NCI-H2107 (cell line): ENCODE data around the gene U2AF2.

ENCODE experiments used
- DNase-seq: peaks from one replicate; lab custom pipeline; 2025; lab: John Stamatoyannopoulos, UW

Gene U2AF2

DNA sequence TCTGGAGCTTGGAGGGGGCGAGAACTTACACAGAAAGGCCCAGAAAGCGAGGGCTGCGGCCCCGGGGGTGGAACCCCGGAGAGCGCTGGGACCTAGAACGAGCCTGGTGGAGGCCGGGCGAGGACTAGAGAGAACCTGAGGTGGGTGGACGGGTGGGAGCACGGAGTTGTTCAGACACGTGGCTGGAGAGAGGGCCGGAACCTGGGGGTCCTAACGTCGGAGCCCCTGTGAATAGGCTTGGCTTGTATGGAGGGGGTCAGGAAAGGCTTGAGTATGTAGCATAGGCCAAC is 11.0 kb upstream of the U2AF2 start:
- no peak for DNase-seq

DNA sequence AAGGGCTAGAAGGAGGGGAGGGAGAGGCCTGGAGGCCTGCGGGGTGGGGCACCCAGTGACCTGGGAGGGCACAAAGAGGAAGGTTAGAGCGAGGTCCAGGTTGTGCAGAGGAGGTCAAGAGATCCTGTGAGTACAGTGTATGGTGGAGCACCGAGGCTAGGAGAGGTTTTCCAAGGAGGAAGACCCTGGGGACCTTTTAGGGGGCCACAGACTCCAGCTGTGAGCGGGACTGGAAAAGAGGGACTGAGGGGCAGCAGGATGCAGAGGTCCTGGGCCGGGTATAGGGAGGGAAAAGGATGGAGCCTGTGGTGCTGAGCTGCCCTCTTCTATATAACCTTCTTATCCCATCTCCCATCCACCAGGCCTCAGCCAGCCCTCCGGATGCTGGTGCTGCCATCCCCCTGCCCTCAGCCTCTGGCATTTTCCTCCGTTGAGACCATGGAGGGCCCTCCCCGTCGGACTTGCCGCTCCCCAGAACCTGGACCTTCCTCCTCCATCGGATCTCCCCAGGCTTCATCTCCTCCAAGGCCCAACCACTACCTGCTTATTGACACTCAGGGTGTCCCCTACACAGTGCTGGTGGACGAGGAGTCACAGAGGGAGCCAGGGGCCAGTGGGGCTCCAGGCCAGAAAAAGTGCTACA is 10.5 kb upstream of the U2AF2 start:
- DNase-seq: no peak

DNA sequence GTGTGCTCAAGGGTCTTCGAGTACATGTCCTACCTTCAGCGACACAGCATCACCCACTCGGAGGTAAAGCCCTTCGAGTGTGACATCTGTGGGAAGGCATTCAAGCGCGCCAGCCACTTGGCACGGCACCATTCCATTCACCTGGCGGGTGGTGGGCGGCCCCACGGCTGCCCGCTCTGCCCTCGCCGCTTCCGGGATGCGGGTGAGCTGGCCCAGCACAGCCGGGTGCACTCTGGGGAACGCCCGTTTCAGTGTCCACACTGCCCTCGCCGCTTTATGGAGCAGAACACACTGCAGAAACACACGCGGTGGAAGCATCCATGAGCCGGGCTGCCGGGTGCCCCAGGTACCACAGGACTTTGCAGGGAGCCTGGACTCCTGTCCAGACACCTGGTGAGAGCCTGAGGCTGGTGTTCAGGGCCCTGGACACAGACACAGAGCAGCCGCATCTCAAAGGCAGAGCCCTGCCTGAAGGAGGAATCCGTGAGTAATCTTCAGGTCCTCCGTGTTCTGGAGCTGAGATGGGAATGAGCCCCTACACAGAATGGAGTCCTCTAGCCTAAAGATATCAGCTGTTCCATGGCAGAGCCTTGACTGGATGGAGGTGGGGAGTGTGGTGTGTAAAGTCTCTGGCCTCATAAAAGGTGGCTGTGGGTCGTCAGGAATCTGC is 9.9 kb upstream of the U2AF2 start:
- no peak for DNase-seq

DNA sequence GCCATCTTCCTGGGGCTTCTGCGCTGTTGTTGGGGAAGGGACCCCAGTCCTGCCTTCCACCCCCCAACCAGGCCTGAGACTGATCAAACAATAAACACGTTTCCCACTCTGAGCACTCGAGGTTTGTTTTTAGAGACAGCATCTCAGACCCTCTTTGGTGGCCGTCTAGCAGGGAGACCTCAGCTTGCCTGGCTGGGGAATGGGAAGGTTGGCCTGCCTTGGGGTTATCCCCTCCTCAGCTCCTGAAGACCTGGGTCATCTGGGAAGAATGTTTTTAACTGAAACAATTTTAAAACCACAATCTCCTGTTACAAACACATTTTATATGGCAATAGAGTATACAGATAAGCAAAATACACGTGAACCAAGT is 9.3 kb upstream of the U2AF2 start:
- DNase-seq: no peak

DNA sequence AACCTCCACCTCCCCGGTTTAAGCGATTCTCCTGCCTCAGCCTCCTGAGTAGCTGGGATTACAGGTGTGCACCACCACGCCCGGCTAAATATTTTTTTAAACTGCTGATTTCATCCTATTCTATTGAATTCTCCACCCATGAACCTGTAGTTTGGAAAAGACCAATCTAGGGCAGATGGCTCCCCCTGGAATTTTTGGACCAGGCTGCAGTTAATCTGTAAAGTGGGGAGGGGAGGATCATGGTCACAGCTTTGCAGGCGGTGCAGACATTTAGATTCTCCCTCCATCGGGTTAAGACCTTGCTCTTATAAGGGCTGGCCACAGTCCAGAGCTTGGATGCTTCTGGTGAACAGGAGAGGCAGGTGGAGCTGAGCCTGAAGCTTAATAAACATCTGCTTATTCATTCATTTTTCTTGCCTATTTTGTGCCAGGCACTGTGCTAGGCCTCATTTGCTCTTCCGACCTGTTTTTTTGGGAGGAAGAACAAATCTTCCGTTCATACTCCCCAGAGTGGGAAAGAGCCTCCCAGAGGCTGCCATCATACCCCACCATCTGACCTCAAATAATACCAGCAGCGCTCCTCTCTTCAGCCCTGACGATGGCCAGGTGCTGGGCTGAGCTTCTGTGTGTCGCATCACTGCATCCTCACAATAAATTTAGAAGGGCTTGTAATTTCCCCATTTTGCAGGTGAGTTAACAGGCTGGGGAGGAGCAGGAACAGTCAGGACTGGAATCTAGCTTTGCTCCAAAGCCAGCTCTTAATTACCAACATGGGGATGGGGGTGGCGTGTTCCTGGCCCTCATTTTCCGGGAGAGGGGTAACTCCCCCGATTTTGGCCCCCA is 7.7 kb upstream of the U2AF2 start:
- DNase-seq: no peak

DNA sequence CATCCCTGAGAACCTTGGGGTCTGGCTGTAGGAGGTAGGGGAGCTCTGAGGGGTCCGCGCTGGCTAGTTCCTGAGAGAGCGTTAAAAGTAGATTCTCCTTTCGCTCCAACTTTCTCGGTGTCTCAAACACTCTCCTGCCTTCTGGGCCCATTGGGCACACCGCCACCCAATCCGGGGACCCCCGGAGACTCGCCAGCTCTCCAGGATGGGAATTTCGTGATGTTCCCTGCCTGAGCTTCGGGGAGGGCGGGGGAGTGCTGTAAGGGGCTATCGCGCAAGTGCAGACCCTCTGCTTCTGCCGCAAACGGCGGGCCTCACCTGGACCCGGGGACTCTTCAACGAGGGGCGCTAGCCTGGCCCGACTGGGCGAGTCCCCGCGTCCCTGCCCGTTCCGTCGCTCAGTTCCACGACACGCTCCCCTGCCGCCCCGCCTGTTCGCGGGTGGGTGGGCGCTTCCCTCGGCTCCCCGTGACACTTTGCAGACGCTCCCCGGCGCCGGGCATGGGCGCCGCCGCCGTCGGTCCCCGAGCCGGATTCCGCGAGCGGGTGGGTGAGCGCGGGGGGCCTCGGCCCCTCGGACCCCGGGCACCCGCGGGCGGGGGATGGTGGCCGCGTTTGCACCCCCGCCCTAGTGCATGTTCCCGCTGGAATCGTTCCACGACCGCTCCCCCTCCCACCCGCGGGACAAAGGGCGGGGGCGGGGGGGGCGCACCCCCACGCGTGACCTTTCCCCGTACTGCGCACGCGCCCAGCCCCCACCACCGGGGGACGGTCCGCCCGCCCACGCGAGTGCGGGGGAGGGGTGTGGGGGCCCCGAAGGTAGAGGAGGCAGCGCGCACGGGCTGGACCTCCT is 6.9 kb upstream of the U2AF2 start, which contains the start of gene CCDC106:
CCDC106 (plus strand) TSS at position 481 of the 853 bp plus-strand sequence. CDS start 835 bp downstream, outside the sequence.
- DNase-seq: no peak

DNA sequence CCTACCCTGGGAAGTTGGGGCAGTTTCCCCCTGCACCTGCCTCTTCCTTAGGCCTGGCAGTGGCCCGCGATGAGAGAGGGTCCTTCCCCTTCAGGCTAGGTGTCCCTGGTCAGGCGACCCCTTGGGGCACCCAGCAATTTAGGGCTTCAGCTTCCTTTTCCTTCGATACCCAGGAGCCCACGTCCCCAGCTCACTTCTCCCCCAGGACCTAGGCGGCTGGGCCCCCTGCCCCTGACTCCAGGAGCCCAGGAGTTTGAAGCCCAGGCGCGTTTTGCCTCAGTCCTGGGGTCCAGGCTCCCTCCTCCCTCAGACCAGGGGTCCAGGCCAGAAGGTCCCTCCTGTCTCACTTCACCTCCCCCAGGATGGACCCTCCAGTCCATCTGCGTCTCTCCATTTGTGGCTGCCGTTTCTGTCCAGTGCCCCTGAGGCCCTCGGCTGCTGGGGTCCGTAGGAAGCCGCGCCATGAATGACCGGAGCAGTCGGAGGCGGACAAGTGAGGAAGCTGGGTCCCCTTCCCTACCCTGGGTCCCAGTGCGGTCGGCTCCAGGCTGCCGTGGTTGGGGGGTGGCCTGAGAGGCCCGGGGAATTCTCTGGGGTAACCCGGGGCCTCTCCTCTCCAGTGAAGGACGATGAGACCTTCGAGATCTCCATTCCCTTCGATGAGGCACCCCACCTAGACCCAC is 6.1 kb upstream of the U2AF2 start:
- no peak for DNase-seq

DNA sequence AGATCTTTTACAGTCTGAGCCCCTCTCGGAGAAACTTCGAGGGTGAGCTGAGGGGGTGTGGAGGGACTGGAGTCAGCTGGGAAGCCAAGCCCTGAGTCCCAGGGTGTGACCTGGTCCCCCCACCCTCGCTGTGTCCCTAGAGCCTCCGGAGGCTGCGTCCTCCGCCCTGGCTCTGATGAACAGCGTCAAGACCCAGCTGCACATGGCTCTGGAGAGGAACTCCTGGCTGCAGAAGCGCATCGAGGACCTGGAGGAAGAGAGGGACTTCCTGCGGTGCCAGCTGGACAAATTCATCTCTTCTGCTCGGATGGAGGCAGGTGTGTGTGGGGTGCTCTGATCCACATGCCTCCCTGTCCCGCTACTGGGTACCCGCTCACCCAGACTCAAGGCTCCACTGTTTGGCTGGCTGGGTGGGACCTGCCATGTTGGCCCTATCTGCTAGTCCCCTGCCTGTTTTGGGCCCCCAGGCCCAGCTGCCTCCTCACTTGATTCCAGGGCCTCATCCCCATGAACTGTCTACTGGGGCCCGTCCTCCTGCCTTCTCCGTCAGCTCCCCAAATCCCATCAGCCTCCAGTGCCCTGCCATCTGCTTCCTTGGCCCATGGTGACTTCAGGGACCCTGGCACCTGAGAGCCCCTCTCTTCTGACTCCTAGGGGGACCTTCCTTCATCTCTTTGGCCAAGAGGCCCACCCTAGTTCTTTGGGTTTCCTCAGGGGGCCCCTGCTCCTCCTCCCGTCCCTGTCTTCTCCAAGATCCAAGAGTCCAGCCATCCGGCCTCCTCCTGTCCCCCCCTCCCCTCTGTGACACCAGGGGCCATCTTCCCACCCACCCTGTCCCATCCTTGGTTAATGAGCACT is 5.3 kb upstream of the U2AF2 start:
- no peak for DNase-seq

DNA sequence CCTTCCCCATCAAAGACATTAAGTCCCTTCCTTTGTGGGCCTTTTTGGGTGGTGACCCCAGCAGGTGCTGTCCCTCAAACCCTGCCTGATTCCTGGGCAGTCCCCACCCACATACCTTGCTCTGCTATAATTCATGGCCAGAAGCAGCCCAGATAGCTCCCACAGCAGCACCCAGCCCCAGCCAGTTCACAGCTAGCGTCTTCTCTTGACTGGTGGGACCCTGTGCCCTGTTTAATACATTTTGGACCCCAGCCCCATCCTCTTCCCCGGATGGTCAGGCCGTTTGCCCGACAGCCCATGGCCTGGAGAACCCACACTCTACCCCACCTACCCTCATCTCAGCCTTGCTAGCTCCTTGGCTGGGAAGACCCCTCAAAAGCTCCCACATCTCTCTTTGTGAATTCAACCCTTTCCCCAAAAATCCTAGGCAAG is 4.7 kb upstream of the U2AF2 start:
- no peak for DNase-seq

DNA sequence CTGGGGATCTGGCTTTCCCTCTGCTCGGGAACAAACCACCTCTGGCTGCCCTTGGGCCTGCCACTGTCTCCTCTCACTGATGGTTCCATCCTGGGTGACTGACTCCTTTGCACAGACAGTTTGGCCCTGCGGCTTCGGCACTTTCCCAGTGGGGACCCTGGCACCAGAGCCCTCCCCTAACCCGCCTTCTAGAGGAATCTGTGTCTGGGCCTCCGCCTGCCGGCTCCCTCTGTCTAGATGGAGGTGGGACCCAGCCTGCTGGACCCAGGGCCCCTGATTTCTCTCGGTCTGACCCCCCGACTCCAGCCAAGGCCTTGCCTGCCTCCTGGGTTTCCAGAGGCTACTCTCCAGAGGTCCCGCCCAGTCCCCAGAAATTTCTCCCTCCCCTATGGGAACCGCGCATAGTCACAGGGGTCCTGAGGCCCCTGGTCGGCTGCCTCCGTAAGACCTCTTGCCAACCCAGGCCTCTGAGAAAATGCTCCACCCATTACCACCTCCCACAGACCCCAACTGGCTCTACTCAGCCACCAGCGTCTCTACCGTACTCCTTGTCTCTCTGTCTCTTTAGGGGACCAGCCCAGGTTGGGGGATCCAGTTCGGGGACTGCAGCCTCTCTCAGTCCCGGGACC is 4.1 kb upstream of the U2AF2 start:
- DNase-seq: no peak

DNA sequence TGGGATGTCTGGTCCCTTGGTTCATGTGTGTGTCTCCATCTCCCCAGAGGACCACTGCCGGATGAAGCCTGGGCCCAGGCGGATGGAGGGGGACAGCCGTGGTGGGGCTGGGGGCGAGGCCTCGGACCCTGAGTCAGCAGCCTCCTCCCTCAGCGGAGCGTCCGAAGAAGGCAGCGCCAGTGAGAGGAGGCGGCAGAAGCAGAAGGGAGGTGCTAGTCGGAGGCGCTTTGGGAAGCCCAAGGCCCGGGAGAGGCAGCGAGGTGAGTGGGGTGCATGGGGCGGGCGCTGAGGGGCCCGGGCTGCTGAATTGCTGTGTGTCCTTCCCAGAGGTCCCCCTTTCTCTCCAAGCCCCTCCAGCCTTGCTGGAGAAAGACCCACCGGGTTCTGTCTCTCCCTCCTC is 3.6 kb upstream of the U2AF2 start:
- DNase-seq: no peak

DNA sequence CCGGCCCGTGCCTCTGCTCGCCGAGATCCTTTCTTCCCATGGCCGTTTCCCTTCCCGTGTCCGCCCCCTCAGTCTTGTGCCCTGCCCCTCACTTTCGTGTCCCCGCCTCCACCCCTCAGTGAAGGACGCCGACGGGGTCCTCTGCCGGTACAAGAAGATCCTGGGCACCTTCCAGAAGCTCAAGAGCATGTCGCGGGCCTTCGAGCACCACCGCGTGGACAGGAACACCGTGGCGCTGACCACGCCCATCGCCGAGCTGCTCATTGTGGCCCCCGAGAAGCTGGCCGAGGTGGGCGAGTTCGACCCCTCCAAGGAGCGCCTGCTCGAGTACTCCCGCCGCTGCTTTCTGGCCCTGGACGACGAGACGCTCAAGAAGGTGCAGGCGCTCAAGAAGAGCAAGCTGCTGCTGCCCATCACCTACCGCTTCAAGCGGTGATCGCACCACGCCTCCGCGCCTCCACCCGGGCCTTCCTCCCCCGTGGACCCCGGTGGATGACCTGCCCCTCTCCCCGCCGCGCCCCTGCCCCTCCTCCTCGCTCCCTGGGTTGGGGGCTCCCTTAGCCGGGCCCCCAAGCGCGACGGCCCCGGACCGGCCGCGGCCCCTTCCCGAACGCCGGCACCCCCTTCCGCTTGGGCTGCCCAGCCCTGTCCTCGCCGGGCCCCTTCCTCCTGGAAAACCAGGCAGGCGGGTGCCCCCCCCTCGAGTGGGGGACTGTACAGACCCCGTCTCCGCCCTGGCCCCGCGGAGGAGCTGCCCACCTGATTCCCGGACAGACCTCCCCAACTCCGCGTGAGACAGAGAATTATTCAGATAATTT is 2.3 kb upstream of the U2AF2 start:
- DNase-seq: no peak

DNA sequence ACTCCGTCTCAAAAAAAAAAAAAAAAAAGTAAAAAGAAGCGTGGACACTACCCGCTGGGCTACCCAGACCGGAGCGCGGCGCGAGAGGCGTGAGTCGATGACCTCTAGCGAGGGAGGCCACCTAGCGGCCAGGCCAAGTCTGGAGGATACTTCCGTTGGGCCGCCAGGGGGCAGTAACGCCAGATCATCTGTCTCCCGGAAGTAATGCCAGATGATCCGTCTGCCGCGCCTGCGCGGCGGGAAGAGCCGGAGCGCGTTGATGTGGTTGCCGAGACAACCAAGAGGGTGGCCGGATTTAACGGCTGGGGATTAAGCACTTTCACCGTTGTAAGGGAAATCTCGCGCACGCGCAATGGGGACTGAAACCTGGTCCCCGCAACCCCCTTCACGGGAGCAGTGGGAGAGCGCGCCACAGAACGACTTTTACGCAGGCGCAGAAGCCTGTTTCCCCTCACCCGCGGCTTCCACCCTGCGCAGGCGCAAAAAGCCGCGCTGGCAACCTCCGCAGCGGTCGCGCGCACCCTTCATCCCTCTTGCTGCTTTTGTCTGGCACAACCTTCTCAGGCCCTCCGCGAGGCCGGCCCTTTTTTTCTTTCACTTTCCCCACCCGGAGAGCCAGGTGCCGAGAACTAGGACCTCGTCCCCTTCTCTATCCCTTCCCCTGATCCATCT is 1.0 kb upstream of the U2AF2 start:
- peak; percentile 99 for DNase-seq

DNA sequence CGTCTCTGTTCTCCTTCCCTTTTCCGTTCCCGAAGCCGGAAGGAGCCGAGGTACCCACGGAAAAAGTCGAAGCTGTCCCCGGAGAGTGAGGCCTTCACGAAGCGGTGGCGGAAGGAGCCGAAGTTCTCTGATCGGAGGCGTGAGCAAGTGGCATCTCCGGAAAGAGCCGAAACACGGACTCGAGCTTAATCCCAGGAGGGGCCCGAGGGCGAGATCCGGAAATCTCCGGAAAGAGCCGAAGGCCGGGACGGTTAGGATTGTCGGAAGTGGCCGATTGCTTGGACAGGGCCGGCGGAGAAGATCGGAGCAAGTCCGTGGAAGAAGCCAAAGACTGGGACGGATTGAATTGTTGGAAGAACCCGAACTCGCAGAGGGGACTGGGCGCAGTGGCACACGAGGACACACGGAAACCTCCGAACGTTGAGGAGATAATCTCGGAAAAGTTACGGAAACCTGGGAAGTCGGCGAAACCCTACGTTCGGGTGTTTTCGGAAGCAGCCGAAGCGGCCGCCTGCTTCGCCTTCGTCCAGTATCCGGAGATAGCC is 440 bp upstream of the U2AF2 start:
- peak; percentile 98 for DNase-seq

DNA sequence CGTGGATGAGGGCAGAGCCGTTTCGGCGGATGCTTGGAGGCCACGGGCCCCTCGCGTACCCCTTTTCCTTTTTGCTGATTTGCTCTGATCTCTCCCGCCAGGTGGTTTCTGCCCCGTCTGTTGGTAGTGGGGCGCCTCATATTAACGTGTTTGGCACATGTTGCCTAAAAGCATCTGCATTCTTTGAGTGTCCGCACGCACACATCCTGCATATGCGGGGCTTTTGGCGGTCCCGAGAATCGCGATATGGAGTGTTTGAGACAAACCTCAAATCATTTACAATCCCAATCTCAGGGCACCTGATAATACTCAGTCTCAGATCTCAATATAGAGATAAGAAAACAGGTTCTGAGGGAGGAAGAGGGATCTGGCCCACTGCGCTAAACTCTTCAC is 809 bp downstream of the U2AF2 start:
- DNase-seq: no peak

DNA sequence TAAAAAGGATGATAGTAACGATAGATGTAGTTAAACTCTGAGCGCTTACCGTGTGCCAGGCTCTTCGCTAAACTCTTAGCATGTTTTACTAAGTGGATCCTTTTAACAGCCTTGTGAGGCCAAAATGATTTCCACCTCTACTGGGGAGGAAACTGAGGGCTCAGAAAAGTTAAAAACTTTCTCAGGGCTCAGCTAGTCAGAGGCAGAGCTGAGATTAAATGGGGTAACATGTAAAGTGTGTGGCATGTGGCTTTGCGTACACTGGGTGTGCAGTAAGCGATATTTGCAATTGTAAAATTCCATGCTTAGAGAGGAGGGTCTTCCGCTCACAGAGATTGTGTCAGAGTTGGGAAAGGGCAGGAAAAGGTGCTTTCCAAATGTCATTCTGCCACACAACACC is 1.7 kb downstream of the U2AF2 start:
- DNase-seq: no peak

DNA sequence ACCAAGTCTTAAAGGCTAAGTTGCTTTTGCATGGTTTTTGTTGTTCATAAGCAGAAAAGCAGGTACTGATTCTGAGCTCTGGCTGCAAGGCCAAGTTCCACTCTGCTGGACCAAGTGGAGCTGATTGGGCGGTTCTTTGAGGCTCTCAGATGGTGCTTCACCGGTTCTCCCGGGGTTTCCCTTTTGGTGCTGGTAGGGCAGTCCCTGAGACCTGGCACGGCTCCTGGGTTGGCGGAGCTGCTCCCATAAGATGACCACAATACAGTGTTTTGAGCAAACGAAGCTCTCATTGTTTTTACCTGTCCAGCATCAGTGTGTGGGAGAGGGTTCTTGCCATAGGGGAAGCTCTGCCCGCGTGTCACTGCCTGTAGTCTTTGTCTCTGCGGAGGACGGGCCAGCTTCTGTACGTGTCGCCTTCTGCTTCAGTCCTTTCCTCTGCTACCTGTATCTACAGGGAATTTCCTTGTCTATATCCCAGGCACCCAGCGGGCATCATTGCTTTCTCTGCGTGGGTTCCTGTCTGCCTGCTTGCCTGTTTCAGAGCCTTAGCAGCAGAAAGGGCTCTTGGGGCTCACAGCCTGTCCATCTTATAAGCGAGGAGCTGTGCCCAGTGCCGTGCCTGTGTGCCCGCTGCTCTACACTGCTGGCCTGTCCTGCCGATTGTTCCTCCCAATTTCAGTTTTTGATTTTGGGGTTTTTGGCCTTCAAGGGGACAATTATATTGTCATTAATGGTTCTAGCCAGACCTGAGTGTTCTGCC is 2.3 kb downstream of the U2AF2 start:
- no peak for DNase-seq
